Measurements from ENCODE around the gene NQO2. TPM values are rescaled to one million over a fixed set of nuclear protein-coding genes. Genes with fewer than 3 reads are reported as not detected.

NQO2 gene
- total and polyA plus RNA-seq, 10 of the 15 experiments (the other 5 are each of a cell fraction or from before 2014, with no cell fraction given), result 0.55 to 2.6 (median 0.80) TPM

DNA sequence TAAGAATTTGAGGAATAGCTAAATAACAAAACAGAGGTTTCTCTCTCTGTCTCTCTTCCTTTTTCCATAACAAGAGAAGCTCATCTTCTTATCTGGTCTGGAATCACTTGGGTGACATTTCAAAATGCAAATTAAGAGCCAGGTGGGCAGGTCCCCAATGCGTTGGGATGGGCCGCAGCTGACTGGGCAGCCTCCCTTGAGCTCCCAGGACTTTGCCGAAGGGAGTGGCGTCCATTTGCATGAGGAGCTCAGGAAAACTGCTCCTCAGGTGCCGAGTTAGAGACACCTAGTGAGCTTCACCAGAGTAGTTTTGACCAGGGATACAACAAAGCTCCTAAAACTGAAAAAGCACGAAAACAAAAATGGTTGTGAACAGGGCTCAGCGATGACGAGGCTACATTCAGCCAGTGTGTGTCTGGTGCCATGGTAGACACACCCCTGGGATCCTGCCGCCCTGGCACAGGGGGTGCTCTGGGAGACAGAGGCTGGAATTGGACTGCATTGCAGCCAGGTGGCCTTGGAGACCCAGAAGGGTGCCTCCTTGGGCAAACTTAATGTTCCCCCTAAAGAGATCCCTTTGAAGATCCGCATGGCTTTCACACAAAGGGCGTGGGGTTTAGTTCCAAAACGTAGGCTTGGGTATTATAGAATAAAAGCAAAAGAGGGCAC, 14.8 kb upstream of the NQO2 start:
- Histone ChIP-seq H3K27ac (ENCODE audit: control insufficient read depth, insufficient read depth) (no peak overlapping the region), H3K4me1 (ENCODE audit: control insufficient read depth, insufficient read depth, low read length) (peaks cover 9% of the 10 kb centered on the region), H3K4me2 (ENCODE audit: control insufficient read depth, insufficient read depth) (no peak overlapping the region), H4K20me1 (ENCODE audit: control insufficient read depth, insufficient read depth) (no peaks in the 10 kb centered on the region), H2AFZ (ENCODE audit: control insufficient read depth, low read depth, low read length) (no peak overlapping the region), H3K36me3 (ENCODE audit: control insufficient read depth in 2 of 2, insufficient read depth in 2 of 2, low read length in 1 of 2) (no peaks in the 10 kb centered on the region), H3K9ac (ENCODE audit: control insufficient read depth, insufficient read depth, low read length) (no peak overlapping the region), H3K4me3 (no peak overlapping the region), H3K27me3 (replicated peaks in 1 of 2; ENCODE audit: control insufficient read depth in 2 of 2, insufficient read depth in 2 of 2, low read length in 1 of 2) (peaks cover 0 to 2% of the 10 kb centered on the region in 2 experiments; a peak in 3 of 4 replicates), H3K9me3 (replicated peaks; ENCODE audit: control insufficient read depth, insufficient read depth, low read length) (no peaks in the 10 kb centered on the region), H3K79me2 (ENCODE audit: control insufficient read depth, insufficient read depth, low read length) (no peaks in the 10 kb centered on the region)
- in situ Hi-C loops (cut with MboI), result loop anchor here (5.0 kb wide), 1 partner anchor 143 kb away; the partner anchor contains the start of gene SERPINB1
- FAIRE-seq (no peak), DNase-seq (ENCODE audit: low read depth, low spot score) (no peak), ATAC-seq (no peak)
- ChIA-PET RAD21 (ENCODE audit: unreplicated experiment) (no interaction called here), POLR2A (no interaction called here), CTCF (interaction anchor here (1.0 to 6.0 kb wide), 5 partner anchors 32 to 234 kb away, joined by 3 to 62 read pairs (median 3); partner anchors contain the start of gene MYLK4), SMC1A (ENCODE audit: uncharacterized antibody, unreplicated experiment) (interaction anchor here (1.4 kb wide), 1 partner anchor 139 kb away, joined by 4 read pairs; no protein-coding TSS in a partner anchor)
- TF ChIP-seq, protein P1, sequence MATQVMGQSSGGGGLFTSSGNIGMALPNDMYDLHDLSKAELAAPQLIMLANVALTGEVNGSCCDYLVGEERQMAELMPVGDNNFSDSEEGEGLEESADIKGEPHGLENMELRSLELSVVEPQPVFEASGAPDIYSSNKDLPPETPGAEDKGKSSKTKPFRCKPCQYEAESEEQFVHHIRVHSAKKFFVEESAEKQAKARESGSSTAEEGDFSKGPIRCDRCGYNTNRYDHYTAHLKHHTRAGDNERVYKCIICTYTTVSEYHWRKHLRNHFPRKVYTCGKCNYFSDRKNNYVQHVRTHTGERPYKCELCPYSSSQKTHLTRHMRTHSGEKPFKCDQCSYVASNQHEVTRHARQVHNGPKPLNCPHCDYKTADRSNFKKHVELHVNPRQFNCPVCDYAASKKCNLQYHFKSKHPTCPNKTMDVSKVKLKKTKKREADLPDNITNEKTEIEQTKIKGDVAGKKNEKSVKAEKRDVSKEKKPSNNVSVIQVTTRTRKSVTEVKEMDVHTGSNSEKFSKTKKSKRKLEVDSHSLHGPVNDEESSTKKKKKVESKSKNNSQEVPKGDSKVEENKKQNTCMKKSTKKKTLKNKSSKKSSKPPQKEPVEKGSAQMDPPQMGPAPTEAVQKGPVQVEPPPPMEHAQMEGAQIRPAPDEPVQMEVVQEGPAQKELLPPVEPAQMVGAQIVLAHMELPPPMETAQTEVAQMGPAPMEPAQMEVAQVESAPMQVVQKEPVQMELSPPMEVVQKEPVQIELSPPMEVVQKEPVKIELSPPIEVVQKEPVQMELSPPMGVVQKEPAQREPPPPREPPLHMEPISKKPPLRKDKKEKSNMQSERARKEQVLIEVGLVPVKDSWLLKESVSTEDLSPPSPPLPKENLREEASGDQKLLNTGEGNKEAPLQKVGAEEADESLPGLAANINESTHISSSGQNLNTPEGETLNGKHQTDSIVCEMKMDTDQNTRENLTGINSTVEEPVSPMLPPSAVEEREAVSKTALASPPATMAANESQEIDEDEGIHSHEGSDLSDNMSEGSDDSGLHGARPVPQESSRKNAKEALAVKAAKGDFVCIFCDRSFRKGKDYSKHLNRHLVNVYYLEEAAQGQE (IDR thresholded peaks at IDR 0.05; ENCODE audit: low read depth, low read length), result no peak
- TF ChIP-seq KAT2A (conservative IDR thresholded peaks at IDR 0.05; ENCODE audit: control insufficient read depth, low read depth, low read length) (no peak), MEF2B (IDR thresholded peaks at IDR 0.05; ENCODE audit: partially characterized antibody, poor library complexity, severe bottlenecking) (no peak), NFXL1 (IDR thresholded peaks at IDR 0.05; ENCODE audit: borderline replicate concordance) (no peak), TCF12 (IDR thresholded peaks at IDR 0.05; ENCODE audit: low read depth, low read length) (no peak), PAX8 (IDR thresholded peaks at IDR 0.05) (no peak), TBL1XR1 (IDR thresholded peaks at IDR 0.05; ENCODE audit: low read depth, low read length) (no peak), NFYB (IDR thresholded peaks at IDR 0.05; ENCODE audit: insufficient read depth, low read depth, low read length) (no peak), PAX5 (IDR thresholded peaks at IDR 0.05; ENCODE audit: borderline replicate concordance, low read depth, low read length) (no peak), TCF7 (IDR thresholded peaks at IDR 0.05; ENCODE audit: borderline replicate concordance) (no peak), ZNF217 (IDR thresholded peaks at IDR 0.05) (no peak), IKZF2 (IDR thresholded peaks at IDR 0.05) (no peak), GATAD2B (conservative IDR thresholded peaks at IDR 0.05; ENCODE audit: low read depth) (no peak)
- TF ChIP-seq, protein P2, sequence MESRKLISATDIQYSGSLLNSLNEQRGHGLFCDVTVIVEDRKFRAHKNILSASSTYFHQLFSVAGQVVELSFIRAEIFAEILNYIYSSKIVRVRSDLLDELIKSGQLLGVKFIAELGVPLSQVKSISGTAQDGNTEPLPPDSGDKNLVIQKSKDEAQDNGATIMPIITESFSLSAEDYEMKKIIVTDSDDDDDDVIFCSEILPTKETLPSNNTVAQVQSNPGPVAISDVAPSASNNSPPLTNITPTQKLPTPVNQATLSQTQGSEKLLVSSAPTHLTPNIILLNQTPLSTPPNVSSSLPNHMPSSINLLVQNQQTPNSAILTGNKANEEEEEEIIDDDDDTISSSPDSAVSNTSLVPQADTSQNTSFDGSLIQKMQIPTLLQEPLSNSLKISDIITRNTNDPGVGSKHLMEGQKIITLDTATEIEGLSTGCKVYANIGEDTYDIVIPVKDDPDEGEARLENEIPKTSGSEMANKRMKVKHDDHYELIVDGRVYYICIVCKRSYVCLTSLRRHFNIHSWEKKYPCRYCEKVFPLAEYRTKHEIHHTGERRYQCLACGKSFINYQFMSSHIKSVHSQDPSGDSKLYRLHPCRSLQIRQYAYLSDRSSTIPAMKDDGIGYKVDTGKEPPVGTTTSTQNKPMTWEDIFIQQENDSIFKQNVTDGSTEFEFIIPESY (IDR thresholded peaks at IDR 0.05), result no peak
- TF ChIP-seq, protein P3, sequence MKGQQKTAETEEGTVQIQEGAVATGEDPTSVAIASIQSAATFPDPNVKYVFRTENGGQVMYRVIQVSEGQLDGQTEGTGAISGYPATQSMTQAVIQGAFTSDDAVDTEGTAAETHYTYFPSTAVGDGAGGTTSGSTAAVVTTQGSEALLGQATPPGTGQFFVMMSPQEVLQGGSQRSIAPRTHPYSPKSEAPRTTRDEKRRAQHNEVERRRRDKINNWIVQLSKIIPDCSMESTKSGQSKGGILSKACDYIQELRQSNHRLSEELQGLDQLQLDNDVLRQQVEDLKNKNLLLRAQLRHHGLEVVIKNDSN (IDR thresholded peaks at IDR 0.05; ENCODE audit: borderline replicate concordance, extremely low read length, insufficient read depth, low read depth, low read length), result no peak
- 49% methylated on average over 12 of the region's 12 CpGs for WGBS (ENCODE audit: insufficient coverage, insufficient replicate concordance, low lambda C conversion rate, missing lambda C conversion rate)
- intact Hi-C loops (cut with micrococcal nuclease; ENCODE audit: unreplicated experiment), result no loop called here
- no TSS peak for BruUV-seq (replicated peaks)
